ENCODE measurements around the gene AUTS2. TPM values are rescaled to one million over a fixed set of nuclear protein-coding genes. Genes with fewer than 3 reads are reported as not detected.

The AUTS2 gene
- total and polyA plus RNA-seq, 2 of the 8 experiments (the other 6 are each of a cell fraction or from before 2014, with no cell fraction given) = 25.9 to 101 TPM

DNA sequence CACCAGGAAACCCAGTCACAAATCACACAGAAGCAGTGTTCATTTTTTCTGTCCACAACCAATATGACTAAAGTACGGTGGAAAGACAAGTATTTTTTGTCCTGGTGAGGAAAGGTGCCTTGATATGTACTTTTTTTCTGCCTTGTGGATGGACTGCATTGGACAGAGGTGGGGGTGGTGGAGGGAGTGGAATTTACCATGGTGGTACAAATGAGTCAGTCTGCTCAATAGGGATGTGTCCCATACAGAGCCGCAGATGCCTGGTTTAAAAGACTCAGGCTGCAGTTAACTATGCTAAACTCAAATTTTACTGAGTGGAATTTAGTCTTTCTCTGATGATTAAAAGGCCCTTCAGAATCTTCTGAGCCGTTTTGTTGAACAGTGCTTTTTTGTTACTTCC, 859.2 kb downstream of the AUTS2 start:
- Histone ChIP-seq H3K9ac (replicated peaks in 1 of 4; ENCODE audit: extremely low read depth in 1 of 4, low read depth in 3 of 4, low read length in 3 of 4) (no peak overlapping the region), H3K14ac (ENCODE audit: insufficient read length) (no peak overlapping the region), H3K4me1 (replicated peaks in 1 of 4; ENCODE audit: control insufficient read depth in 3 of 4, insufficient read depth in 4 of 4, low read length in 3 of 4) (no peaks in the 10 kb centered on the region), H3K27ac (ENCODE audit: low read depth, low read length) (no peak overlapping the region), H3K4ac (replicated peaks; ENCODE audit: insufficient read length, low read depth, low read length) (no peak overlapping the region), H3K79me1 (ENCODE audit: low read depth, low read length) (no peaks in the 10 kb centered on the region), H3K4me3 (ENCODE audit: extremely low read depth in 1 of 4, insufficient read depth in 2 of 4, low read depth in 3 of 4, low read length in 4 of 4) (no peak overlapping the region), H2BK15ac (ENCODE audit: low read length) (no peak overlapping the region), H3K18ac (ENCODE audit: extremely low read depth, low read length) (no peak overlapping the region), H3K23ac (ENCODE audit: insufficient read length) (no peak overlapping the region), H2AK5ac (ENCODE audit: low read depth, low read length) (no peak overlapping the region), H3K9me3 (ENCODE audit: insufficient read depth in 2 of 2, low read depth in 1 of 2, low read length in 1 of 2) (no peaks in the 10 kb centered on the region), H2BK5ac (ENCODE audit: low read depth, low read length) (no peak overlapping the region), H3K79me2 (ENCODE audit: control insufficient read depth in 1 of 2, insufficient read depth in 2 of 2, low read length in 2 of 2) (no peaks in the 10 kb centered on the region), H3K27me3 (replicated peaks in 1 of 4; ENCODE audit: control insufficient read depth in 3 of 4, extremely low read depth in 1 of 4, insufficient read depth in 3 of 4, low read length in 3 of 4) (no peaks in the 10 kb centered on the region), H3K23me2 (ENCODE audit: low read depth, low read length) (no peaks in the 10 kb centered on the region), H2BK12ac (ENCODE audit: low read depth, low read length) (no peak overlapping the region), H4K5ac (ENCODE audit: insufficient read length, low read depth, low read length) (no peak overlapping the region), H2BK20ac (ENCODE audit: low read length) (no peak overlapping the region), H3K4me2 (ENCODE audit: insufficient read depth in 1 of 2, low read depth in 2 of 2, low read length in 2 of 2) (no peak overlapping the region), H4K8ac (ENCODE audit: extremely low read depth, insufficient read depth, low read length) (no peak overlapping the region), H3K36me3 (ENCODE audit: control insufficient read depth in 2 of 4, insufficient read depth in 4 of 4, low read length in 3 of 4) (no peaks in the 10 kb centered on the region), H2AFZ (ENCODE audit: low read length) (no peak overlapping the region), H4K20me1 (replicated peaks in 1 of 2; ENCODE audit: control insufficient read depth in 1 of 2, insufficient read depth in 2 of 2, low read length in 2 of 2) (no peaks in the 10 kb centered on the region), H3K56ac (replicated peaks; ENCODE audit: insufficient read length, low read depth, low read length) (no peak overlapping the region), H4K91ac (replicated peaks; ENCODE audit: insufficient read length, low read length) (no peak overlapping the region), H2BK120ac (replicated peaks; ENCODE audit: low read depth, low read length) (no peak overlapping the region)
- DNase-seq (ENCODE audit: low read depth in 1 of 2, low spot score in 2 of 2) (no peak), FAIRE-seq (no peak)
- TF ChIP-seq, protein P1, sequence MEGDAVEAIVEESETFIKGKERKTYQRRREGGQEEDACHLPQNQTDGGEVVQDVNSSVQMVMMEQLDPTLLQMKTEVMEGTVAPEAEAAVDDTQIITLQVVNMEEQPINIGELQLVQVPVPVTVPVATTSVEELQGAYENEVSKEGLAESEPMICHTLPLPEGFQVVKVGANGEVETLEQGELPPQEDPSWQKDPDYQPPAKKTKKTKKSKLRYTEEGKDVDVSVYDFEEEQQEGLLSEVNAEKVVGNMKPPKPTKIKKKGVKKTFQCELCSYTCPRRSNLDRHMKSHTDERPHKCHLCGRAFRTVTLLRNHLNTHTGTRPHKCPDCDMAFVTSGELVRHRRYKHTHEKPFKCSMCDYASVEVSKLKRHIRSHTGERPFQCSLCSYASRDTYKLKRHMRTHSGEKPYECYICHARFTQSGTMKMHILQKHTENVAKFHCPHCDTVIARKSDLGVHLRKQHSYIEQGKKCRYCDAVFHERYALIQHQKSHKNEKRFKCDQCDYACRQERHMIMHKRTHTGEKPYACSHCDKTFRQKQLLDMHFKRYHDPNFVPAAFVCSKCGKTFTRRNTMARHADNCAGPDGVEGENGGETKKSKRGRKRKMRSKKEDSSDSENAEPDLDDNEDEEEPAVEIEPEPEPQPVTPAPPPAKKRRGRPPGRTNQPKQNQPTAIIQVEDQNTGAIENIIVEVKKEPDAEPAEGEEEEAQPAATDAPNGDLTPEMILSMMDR (IDR thresholded peaks at IDR 0.05; ENCODE audit: control extremely low read depth in 1 of 3, insufficient read depth in 1 of 3, low read depth in 1 of 3, low read length in 3 of 3) = no peak
- TF ChIP-seq, protein P2, sequence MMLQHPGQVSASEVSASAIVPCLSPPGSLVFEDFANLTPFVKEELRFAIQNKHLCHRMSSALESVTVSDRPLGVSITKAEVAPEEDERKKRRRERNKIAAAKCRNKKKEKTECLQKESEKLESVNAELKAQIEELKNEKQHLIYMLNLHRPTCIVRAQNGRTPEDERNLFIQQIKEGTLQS (IDR thresholded peaks at IDR 0.05; ENCODE audit: insufficient read depth, low read depth, low read length) = no peak
- TF ChIP-seq, protein P3, sequence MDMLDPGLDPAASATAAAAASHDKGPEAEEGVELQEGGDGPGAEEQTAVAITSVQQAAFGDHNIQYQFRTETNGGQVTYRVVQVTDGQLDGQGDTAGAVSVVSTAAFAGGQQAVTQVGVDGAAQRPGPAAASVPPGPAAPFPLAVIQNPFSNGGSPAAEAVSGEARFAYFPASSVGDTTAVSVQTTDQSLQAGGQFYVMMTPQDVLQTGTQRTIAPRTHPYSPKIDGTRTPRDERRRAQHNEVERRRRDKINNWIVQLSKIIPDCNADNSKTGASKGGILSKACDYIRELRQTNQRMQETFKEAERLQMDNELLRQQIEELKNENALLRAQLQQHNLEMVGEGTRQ (IDR thresholded peaks at IDR 0.05; ENCODE audit: low read length) = no peak
- ChIA-PET POLR2A (ENCODE audit: partially characterized antibody) (no interaction called here), CTCF (ENCODE audit: partially characterized antibody) (interaction anchor here (1.6 kb wide), 1 partner anchor 11 kb away, joined by 3 read pairs; no protein-coding TSS in a partner anchor)
- WGBS, 2 experiments (ENCODE audit: extremely low coverage in 1 of 2, insufficient coverage in 1 of 2, insufficient read length in 1 of 2, insufficient replicate concordance in 2 of 2, low coverage in 1 of 2, low lambda C conversion rate in 2 of 2, missing lambda C conversion rate in 1 of 2) = 94% methylated on average over 3 of the region's 3 CpGs; no CpG with 5 or more reads in 1 of the 2 experiments
